ENCODE measurements around the gene SPINK2.

SPINK2 gene, protein sequence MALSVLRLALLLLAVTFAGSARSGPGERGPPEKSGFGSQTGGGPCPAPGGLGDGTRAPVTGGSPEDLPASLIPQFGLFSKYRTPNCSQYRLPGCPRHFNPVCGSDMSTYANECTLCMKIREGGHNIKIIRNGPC

DNA sequence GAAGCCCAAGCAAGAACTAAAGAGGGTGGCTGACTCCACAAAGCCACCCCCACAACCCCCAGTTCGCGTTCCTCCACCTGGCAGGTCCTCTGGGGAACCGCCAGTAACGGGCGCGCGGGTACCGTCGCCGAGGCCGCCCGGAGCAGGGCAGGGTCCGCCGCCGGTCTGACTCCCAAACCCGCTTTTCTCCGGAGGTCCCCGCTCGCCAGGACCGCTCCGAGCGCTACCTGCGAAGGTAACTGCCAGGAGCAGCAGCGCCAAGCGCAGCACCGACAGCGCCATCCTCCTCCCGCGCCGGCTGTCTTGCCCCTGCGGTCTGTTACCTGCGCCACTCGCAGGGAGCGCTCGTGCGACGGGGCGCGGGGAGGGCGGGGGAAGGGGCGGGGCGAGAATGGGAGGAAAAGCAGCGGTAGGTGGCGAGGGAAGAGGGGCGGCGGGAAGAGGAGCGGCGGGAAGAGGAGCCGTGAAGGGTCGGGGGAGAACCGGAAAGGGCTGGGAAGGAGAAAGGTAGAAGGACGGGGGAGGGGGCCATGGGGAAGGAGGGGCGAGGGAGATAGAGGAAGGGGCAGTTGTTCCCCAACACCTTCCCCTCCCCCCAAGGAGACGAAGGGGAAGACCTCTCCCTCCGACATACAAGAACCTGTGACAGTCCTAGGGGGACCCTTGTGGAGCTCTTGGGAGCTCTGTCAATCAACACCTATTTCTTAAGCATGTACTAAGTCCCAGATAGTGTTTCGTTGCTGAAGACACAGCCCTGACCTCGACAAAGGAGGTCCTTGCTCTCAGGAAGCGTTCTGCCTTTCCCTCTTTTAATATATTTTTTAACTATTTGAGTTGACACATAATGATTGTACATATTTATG is at the start of gene SPINK2:
Gene SPINK2, minus strand, starts transcription at position 321 of the 863 bp plus-strand sequence. Its CDS starts 39 bp downstream, at position 282.
- no peak for DNase-seq

DNA sequence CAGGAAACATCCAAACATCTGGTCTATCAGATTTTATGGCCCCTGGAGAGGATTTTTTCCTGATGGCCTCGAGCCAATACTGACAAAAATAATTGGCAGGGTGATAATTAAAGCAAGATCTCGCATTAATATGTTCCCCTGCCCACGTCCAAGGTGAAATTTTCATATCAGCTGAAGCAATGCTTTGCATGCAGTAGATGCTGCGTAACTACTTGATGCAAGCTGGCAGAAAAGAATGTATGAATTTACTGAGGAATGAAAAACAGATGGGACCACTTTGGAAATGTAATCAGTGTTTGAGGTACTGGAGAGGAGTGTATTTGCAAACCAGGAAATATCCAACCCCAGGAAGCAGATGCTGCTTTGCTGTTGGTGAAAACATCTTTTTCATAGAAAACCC is 49.4 kb upstream of the SPINK2 start:
- DNase-seq = no peak

DNA sequence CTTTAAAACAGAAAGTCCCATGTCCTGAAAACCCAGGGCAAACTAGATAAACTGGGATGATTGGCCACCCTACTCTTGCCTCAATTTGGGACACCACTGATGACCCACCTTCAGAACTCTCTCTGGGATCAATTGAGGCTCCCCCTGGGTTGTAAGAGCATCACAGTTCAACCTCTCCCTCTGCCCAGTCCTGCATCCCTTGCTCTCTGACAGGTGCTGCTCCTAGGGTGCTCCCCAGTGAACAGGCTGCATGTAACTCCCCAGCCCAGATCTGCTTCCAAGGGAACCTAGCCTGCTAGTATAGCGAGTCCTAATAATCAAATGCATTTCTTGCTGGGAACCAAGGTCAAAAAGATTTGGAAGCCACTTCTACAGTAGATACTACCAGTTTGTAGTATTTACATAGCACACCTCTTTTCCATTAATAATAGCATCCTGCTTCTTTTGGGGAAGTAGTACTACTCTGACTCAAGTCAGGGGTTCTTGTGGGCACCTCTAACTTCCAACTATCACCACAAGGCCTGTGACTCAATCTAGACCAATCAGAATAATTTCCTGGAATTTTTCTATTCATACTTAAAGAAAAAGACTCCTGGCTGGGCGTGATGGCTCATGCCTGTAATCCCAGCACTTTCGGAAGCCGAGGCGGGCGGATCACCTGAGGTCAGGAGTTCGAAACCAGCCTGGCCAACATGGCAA is 42.1 kb upstream of the SPINK2 start:
- DNase-seq = no peak

DNA sequence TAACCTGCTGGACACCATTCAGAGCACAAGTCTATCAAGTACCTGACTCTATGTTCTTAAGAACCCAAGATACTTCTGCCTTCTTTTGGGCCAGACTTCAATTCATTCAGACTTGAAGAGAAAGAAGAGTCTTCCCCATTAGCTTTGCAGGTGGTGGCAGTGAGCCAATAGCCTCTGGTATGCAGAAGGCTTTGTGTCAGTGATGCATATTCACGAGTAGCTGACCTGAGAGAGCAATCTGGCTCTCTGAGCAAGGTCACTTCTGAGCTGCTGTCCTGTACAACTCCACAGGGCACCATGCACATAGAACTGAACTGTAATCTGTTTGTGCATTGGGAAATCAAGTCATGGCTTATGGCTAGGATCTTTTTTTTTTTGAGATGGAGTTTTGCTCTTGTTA is 39.9 kb upstream of the SPINK2 start:
- no peak for DNase-seq

DNA sequence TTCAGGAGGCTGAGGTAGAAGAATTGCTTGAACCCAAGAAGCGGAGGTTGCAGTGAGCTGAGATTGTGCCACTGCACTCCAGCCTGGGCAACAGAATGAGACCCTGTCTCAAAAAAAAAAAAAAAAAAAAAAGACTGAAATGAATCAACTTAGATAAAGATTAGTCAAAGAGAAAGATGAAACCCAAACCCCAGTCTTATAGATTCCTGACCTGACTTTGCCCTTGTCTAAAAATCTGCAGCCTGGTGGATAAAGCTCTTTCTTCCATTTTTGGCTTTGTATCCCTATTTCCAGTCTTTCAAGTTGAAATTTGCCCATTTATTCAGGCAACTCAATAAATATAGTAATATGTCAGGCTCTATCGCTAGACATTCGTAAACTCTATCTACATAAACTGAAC is 39.3 kb upstream of the SPINK2 start:
- DNase-seq = no peak

DNA sequence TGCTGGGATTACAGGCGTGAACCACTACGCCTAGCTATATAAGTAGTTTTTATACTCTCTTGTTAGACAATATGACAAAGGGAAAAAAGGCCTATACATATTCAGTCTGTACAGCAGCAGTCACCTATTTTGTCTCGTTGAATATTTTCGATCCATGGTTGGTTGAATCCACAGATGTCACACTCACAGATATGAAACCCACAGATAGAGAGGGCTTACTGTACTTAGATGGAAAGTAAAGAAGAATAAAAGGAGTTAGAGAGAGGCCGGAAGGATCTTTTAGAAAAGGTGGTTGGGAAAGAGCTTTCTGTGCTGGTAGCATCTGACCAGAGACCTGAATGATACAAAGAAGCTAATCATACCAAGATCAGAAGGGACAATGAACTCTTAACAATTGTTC is 38.3 kb upstream of the SPINK2 start:
- no peak for DNase-seq

DNA sequence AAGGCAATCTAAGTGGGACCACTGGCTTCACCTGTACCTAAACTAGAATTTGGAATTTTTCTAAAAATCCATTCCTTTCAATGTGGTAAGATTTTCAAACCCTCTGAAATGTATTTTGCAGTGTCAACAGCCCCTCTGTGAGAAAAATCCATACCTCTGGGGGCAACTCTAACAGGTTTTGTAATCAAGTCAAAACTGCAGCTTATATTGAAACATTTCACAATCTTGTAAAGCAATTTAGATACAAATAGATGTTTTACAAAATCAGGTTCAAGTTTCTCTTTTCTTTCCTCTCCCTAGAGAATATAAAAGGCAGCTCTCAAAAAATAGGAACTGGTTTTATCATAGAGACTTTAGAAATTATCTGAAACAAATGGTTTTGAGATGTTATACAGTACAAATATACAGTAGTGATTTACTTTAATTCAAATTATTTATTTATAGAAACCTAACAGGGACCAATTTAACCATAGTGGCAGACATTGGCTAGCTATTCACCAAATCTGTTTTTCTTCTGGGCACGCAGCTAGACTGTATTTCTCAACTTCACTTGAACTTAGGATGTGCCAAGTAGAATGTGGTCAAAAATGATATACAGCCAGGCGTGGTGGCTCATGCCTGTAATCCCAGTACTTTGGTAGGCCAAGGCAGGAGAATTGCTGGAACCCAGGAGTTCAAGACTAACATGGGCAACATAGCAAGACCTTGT is 36.3 kb upstream of the SPINK2 start:
- DNase-seq = no peak

DNA sequence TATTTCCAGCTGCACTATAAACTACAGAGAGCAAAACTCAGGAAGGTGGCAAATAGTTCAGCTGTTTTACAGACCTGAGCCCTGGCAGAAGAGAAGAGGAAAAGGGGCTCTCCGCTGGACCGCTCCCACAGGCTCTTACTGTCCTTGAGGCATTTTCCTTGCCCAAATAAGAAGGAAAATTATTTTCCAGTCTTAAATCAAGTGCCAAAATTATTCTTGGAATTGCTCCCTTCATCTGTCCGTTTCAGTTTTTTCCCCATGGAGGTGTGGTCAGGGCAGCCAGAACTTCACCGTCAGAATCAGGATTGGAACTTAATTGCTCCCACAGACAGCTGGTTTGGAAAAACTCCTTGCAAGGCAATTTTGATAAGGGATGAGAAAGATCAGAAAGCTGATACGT is 35.2 kb upstream of the SPINK2 start:
- no peak for DNase-seq

DNA sequence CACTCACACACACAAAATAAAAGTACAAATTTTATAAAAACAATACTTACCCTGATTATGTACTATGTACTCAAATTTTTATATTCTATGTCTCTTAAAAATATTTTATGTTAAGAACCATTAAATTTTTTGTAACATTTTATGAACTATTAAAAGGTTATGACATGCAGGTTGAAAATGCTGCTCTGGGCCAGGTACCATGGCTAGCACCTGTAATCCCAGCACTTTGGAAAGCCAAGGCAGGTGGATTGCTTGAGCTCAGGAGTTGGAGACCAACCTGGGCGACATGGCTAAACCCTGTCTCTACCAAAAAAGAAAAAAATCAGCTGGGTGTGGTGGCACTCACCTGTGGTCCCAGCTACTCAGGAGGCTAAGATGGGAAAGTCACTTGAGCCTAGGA is 29.4 kb upstream of the SPINK2 start:
- DNase-seq = no peak

DNA sequence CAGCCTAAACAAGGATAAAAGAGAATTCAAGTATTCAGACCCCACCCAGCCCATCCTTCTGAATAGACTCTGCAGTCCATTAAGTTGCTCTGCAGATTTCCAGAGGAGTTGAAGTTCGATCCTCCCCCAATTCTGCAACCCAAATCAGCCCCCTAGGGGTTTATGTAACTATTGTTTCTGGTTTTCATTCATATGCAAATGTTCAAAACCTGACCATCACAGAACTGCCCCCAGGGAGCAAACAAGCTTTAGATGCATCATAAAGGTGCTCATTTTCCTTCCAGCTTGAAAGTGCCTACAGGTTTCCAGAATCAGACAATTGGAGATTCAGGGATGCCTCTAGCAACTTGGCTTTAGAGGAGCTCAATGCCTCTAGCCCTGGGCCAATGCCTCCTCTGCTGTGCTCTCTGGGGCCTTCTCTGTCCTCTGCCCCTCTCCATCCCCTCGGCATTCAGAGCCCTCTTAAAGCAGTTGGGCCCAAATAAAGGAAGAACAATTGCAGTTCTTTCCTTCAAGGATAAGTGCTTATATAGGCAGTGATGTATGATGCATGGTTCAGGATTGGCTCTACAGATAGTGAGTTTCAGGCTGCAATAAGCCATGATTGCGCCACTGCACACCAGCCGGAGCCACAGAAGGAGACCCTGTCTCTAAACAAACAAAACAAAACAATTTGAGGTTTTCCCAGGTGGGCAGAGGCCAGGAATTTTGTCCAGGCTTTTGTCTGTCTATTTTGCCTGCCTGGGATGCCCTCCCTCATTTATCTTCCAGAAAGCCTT is 23.5 kb upstream of the SPINK2 start:
- no peak for DNase-seq

DNA sequence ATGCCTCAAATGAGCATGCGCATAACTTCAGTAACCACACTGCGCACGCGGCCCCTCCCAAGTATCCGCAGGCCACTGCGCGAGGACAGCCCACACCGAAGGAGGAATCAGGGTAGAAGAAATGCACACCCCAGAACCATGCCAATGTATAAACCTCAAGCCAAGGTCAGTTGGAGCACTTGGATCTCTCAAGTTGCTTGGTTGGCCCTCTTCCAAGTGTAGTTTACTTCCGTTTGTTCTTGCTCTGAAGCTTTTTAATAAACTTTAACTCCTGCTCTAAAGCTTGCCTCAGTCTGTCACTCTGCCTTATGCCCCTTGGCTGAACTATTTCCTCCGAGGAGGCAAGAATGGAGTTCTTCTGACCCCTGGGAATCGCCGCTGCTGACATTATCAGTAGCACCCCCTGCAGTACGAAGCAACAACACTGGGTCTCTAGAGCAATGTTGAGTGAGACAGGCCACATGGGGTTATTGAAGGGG is 22.0 kb upstream of the SPINK2 start:
- DNase-seq = no peak

DNA sequence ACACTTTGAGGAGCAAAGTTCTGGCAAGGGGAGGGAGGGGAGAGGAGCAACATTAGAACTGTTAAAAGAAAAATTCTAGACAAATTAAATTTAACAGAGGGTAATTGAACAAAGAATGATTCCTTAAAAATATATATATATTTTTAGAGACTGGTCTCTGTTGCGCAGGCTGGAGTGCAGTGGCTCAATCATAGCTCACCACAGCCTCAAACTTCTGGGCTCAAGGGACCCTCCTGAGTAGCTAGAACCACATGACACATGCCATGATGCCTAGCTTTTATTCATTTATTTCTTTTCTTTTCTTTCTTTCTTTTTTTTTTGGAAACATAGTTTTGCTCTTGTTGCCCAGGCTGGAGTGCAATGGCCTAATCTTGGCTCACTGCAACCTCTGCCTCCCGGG is 19.1 kb upstream of the SPINK2 start:
- no peak for DNase-seq

DNA sequence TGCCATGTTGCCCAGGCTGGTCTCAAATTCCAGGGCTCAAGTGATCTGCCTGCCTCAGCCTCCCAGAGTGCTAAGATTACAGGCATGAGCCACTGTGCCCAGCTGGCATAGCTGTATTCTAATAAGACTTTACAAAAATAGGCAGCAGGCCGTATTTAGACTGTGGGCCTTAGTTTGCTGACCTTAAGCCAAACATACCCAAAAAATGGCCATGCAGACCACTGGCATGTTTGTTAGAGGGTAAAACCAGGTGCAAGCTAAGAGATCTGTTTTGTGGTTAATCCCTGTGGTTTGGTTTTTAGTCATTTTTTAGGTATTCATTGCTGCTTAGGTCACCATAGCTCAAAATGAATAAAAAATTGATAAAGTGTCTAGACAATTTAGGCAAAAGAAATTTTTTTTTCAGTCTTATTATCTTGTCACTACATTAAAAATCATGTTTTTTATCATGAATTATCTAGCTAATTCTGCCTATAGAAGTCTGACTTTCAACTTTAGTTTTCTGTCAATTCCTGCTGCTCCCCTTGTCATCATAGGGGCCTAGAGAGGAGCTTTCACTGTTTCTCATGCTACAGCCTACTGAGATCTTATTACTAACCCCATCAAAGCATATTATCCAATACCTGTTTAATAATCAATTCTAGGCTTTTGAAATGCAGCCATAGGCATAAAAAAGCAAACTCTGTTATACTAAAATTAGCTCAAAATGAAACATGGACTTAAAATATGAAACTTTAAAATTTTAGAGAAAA is 7.5 kb upstream of the SPINK2 start:
- no peak for DNase-seq

DNA sequence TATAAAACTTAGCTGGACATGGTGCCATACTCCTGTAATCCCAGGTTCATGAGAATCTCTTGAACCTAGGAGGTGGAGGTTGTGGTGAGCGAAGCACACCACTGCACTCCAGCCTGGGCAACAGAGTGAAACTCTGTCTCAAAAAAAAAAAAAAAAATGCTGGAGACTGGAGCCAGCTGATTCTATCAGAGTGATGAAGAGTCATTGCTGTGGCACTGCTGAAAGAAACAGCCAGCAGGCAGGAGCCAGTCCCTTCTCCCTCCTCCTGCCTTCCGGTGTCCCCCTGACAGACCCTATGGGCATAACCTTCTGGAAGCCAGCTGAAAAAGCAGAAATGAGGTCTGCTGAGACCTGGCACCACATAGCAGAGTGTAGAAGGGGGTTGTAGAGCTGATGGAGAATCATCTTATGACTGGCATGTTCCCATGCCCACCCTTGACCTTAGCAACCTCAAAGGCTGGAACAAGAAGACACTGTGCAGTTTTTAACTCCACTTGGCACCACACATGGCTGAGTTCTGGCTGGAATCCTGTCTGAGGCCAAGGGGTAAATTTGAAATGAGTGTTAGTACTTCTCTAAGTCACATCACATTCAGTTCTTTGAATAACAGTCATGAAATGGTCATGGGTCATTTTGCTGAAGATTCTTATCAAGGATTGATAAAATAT is 2.6 kb upstream of the SPINK2 start:
- no peak for DNase-seq

DNA sequence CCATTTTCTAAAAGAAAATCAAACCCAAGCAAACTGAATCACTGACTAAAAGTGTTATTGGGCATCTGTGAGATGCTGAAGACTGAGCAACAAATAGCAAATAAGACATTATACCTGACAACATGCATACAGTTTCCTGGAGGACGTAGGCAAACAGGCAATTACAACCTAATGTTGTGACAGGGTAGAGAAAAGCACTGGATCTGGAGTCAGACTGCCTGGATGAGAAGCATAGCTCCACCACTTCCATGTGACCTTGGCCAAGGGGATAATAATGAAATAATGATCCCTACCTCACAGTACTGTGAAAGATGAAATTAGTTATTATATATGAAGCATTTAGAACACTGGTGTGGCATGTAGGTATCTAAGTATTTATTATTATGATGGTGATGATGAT is 2.7 kb downstream of the SPINK2 start:
- DNase-seq = no peak

DNA sequence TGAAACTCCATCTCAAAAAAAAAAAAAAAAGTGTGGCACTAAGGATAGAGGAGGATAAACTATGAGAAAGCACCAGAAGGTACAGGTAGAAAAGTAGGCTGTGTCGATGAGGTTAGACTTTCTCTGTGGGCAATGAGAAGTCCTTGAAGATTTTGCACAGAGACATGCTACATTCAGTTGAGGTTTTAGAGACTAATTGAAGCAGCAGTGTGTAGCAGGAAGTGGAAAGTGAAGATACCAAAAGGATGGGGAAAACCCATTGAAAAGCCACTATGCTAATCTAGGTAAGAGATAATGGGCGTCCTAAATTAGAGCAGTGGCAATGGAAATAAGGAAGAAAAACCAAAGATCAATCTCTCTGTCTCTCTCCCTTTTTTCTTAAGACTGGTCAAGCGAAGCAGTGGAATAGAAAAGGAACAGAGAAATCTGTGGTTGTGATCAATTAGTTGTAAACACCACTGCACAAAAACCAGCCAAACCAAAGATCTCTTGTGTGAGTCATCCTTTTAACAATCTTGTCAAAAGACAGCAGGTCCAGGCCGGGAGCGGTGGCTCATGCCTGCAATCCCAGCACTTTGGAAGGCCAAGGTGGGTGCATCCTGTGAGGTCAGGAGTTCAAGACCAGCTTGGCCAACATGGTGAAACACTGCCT is 3.5 kb downstream of the SPINK2 start:
- no peak for DNase-seq

DNA sequence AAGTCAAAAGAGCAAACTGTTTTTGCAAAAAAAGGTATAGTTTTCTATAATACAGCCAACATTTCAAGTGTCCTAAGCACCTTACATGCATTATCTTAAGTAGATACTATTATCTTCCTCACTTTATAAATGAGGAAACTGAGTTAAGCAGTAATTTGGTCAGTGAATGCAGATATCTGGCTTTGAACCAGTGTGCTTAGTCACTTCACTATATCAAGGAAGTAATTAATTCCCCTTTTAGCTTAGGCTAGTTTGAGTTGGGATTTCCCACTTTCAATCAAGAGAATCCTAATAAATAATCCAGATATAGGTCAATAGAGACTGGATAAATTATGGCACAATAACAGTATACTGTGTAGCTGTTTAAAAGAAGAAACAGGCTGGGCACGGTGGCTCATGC is 14.8 kb downstream of the SPINK2 start:
- DNase-seq = no peak

DNA sequence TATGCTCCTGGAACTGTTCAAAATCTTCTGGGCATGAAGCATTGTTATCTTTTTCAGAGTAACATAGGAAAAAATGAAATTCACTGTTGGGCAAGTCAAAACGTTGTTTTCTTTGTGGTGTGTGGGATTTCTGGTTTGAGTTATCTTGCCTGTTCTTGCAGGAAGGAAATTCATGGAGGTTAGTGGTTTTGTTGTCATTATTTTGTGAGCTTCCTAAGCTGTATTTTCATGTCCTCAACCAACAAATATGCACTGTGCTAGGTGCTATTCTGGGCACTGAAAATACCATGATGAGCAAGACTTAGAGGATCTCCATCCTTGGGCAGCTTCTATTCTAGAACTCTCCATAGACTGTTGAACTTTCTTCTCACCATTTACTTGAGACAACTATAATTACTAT is 16.9 kb downstream of the SPINK2 start:
- no peak for DNase-seq

DNA sequence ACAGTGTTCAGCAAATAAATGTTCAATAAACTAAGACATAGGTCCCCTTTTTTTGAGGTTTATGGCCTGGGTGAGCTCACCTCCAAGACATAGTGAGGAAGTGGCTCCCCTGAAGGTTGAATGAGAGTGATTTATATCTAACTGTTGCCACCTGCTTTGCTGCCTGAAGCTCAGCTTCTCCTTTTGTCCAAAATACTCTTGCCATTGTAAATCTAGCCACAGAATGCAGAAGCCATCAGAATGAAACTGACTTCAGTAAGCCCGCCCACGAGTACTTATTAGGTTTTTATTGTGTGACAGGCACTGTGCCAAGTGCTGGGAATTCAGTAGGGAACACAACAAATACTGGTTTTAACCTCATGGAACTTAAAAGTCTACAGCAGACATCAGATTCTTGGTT is 18.0 kb downstream of the SPINK2 start:
- no peak for DNase-seq

All from cerebellar nuclear complex (tissue), 1 donor.